Nephron progenitor cell (in vitro differentiated cells): ENCODE measurements around the gene PRPF38B.

Experiments
- DNase-seq: peaks from one replicate; pipeline ENCODE4 v3.0.0; 2021
- H3K27ac Mint-ChIP-seq: 2 replicates; pipeline ENCODE4 v1.8.0; 2021; ENCODE audit warnings: mild to moderate bottlenecking, moderate library complexity, mixed read lengths
- H3K27me3 Mint-ChIP-seq: 2 replicates; pipeline ENCODE4 v1.8.0; 2021; ENCODE audit warnings: mild to moderate bottlenecking, low read depth, mixed read lengths; ENCODE audit not compliant: poor library complexity
- H3K36me3 Mint-ChIP-seq: 2 replicates; pipeline ENCODE4 v1.8.0; 2021; ENCODE audit warnings: low read depth, mixed read lengths
- H3K4me1 Mint-ChIP-seq: 2 replicates; pipeline ENCODE4 v1.8.0; 2021; ENCODE audit warnings: mixed read lengths
- H3K4me3 Mint-ChIP-seq: 2 replicates; pipeline ENCODE4 v1.8.0; 2021; ENCODE audit warnings: mild to moderate bottlenecking, moderate library complexity, mixed read lengths
- H3K9me3 Mint-ChIP-seq: 2 replicates; pipeline ENCODE4 v1.8.0; 2021; ENCODE audit warnings: mild to moderate bottlenecking, moderate library complexity, mixed read lengths
- CTCF ChIP-seq: fragments of 200-600 bp; sonication (generic); IDR thresholded peaks from 2 replicates; pipeline ENCODE4 v1.5.0; 2021; ENCODE audit warnings: antibody characterized with exemption

Gene PRPF38B

GRCh38 chr1:108729481-108729880, 37.4 kb downstream of the PRPF38B start:
- Mint-ChIP-seq H3K4me3 (no peak overlapping the region), H3K27ac (no peak overlapping the region), H3K9me3 (no peaks in the 10 kb centered on the region), H3K27me3 (peaks cover 9% of the 10 kb centered on the region), H3K4me1 (peaks cover 5% of the 10 kb centered on the region), H3K36me3 (no peaks in the 10 kb centered on the region)
- TF ChIP-seq CTCF = no peak
- DNase-seq = no peak

GRCh38 chr1:108732398-108732797, 40.3 kb downstream of the PRPF38B start:
- no peak for TF ChIP-seq CTCF
- peaks cover 15% of the 10 kb centered on the region for H3K27me3 Mint-ChIP-seq
- peaks cover 5% of the 10 kb centered on the region for H3K4me1 Mint-ChIP-seq
- H3K4me3 Mint-ChIP-seq = no peak overlapping the region
- H3K9me3 Mint-ChIP-seq = no peaks in the 10 kb centered on the region
- no peak for DNase-seq
- H3K27ac Mint-ChIP-seq = no peak overlapping the region
- no peaks in the 10 kb centered on the region for H3K36me3 Mint-ChIP-seq

- no peaks in the 10 kb centered on the region for H3K9me3 Mint-ChIP-seq
- no peaks in the 10 kb centered on the region for H3K36me3 Mint-ChIP-seq
- H3K4me1 Mint-ChIP-seq = peaks cover 5% of the 10 kb centered on the region
- H3K4me3 Mint-ChIP-seq = no peak overlapping the region
- TF ChIP-seq CTCF = no peak
- H3K27ac Mint-ChIP-seq = no peak overlapping the region
- H3K27me3 Mint-ChIP-seq = peaks cover 18% of the 10 kb centered on the region
- DNase-seq = no peak
Measured at GRCh38 chr1:108734171-108734865, 42.2 kb downstream of the PRPF38B start.

GRCh38 chr1:108742253-108742652, 50.1 kb downstream of the PRPF38B start:
- no peaks in the 10 kb centered on the region for H3K36me3 Mint-ChIP-seq
- H3K27ac Mint-ChIP-seq = no peak overlapping the region
- no peak overlapping the region for H3K4me3 Mint-ChIP-seq
- H3K4me1 Mint-ChIP-seq = peaks cover 14% of the 10 kb centered on the region
- TF ChIP-seq CTCF = no peak
- DNase-seq = peak; percentile 21
- H3K27me3 Mint-ChIP-seq = peaks cover 10% of the 10 kb centered on the region
- peaks cover 3% of the 10 kb centered on the region for H3K9me3 Mint-ChIP-seq

GRCh38 chr1:108745980-108746381, 53.9 kb downstream of the PRPF38B start:
- Mint-ChIP-seq H3K4me1 (peaks cover 32% of the 10 kb centered on the region), H3K27me3 (peaks cover 6% of the 10 kb centered on the region), H3K4me3 (peak overlapping the region; percentile 96), H3K9me3 (peaks cover 3% of the 10 kb centered on the region), H3K36me3 (peaks cover 21% of the 10 kb centered on the region), H3K27ac (no peak overlapping the region)
- DNase-seq = no peak
- TF ChIP-seq CTCF = no peak
